Cerebellar nuclear complex (tissue), 1 donor: ENCODE measurements around the gene USP32.
"Not testable (repeated sequence)": the region's sequence is repeated elsewhere in the genome, so short reads cannot be mapped to it uniquely, and the experiment has no call there.

Experiments used
- DNase-seq, 2 experiments: peaks; one replicate each; lab custom pipeline; 2025; lab: John Stamatoyannopoulos, UW

The USP32 gene

DNA sequence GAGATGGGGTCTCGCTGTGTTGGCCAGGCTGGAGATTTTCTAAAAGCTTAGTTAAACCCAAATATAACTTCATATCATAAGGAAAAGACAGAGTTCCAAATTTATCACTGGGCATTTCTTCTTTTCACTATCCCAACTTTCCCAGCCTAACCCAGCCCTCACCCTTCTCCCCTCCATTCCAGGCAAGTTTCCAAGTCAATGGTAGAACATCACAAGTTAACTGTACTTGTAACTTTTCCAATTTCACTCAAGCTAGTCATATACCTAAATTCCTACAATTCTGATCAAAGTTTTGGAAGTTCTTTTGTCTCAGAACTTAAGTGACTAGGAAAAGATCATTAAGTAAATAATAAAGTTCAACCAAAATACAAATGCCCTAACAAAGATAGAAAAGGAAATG is 61.2 kb downstream of the USP32 start:
- DNase-seq, result no peak

DNA sequence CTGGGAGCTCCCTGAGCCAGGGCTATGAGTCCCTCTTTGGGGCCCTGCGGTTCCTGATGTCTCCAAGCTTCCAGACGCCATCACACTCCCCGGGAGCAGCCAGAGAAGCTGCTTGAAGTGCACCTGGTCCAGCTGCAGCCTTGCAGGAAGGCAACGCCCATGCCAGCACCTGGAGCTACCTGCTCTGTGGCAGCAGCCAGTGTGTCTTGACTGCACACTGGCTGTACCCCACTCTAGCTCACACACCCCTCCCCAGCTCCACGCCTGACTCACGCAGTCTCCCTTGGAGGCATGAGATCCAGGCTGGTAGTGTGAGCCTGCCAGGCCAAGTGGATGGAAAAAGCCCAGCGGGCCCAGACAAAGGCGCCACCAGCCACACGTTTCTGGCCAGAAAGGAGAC is 63.3 kb downstream of the USP32 start:
- DNase-seq, result no peak

DNA sequence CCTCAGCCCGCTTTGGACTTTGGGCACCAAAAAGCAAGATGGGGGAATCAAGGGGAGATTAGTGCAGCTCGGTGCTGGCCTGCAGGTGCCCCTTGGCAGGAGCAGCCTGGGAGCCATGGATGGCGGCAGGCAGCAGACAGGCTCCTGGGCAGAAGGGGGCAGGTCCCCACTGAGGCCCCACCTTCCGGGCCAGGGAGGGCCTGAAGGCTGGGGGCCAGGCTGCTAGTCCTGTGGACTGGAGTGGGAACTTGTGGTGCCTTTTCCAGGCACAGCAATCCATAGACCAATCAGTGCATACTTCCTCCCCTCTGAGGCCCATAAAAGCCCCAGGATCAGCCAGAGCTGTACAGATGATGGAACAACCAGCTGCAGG is 64.0 kb downstream of the USP32 start:
- DNase-seq, result no peak

DNA sequence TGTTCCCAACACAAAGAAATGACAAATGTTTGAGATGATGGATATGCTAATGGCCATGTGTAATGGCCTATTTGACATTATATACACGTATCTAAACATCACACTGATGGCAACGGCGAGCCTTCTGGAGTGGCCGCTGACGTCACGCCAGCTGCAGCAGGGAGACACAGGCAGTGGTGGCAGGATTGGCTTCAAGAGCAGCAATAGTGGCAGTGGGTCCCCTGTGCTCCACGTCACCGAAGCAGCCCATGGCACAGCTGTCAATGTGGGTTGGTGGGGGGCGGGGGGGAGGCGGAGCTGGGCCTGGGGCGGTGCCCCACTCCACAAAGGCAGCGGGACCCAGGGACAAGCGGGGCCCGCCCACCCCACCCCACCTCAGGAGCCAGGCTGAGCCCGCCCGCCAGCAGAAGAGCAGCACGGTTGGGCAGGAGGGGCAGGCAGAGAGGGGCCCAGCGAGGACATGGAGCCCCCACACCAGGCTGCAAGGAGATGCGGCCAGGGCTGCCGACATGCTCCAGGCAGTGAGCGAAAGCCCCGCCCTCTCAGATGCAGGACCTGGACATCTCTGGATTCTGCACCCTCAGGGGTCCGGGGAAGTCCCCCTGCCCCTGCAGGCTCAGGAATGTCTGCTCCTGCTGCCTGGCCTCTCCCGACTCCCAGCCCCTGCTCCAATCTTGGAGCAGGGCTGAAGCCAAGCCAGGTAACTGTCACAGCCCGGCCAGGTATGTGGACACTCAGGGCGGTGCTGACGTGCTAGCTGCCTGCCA is 64.6 kb downstream of the USP32 start:
- no peak for DNase-seq

DNA sequence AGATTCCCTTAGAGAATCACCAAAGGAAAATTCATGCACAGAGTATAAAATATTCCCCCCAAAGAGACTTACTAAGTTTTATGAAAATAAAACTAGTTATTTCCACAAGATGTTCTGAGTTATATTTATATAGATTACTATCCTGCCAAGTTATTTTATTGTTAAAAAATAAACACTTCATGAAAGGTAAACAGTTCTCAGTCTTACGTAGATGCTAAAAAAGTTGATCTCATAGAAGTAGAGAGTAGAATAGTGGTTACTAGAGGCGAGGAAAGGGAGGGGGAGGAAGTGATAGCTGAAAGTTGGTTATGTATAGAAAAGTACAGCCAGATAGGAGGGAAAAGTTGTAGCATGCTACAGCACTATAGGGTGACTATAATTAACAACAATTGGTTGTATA is 65.2 kb downstream of the USP32 start:
- no peak for DNase-seq

DNA sequence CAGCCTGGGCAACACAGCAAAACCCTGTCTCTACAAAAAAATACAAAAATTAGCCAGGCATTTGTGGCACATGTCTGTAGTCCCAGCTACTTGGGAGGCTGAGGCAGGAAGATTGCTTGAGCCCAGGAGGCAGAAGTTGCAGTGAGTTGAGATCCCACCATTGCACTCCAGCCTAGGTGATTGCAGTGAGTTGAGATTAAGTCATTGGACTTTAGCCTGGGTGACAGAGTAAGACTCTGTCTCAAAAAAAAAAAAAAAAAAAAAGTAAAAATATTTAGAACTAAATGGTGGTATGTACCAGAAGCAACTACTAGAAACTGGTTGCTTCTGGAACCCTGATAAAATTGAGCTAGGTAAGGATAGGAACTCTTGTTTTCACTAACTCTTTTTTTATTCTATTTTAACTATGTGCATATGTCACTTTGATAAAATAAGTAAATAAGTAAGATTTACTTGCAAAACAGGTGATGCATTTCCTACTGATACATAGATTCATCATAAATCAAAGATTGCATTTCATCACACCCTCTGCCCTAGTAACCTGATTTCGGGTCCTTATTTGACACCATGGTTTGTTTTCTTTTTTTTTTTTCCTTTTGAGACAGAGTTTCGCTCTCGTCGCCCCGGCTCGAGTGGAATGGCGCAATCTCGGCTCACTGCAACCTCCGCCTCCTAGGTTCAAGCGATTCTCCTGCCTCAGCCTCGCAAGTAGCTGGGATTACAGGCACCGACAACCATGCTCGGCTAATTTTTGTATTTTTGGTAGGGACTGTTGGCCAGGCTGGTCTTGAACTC is 66.0 kb downstream of the USP32 start:
- DNase-seq, result no peak

DNA sequence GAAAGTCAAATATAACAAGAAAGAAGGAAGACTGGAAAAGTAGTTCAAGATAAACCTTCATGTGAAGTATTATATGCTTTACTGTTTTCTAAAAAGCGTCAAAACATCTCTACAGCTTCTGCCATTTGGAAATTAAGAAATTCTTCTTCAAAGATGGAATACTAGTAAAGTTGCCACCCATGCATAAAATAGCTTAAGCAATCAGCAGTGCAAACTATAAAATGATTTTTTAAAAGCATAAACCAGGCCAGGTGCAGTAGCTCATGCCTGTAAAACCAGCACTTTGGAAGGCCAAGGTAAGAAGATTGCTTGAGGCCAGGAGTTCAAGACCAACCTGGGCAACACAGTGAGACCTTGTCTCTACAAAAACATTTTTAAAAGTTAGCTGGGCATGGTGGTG is 68.2 kb downstream of the USP32 start:
- no peak for DNase-seq

DNA sequence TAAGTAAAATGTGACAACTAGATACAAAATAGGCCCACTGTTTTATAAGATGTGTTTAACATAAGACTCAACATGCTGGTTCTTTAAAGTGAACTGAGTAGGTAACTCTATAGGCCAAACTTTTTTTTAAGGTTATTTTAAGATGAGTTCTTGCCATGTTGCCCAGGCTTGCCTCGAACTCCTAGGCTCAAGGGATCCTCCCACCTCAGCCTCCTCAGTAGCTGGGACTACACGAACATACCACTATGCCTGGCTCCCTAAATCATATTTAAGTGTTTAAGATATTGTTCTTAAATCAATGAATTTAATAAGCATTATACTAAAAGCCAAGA is 69.9 kb downstream of the USP32 start:
- no peak for DNase-seq

DNA sequence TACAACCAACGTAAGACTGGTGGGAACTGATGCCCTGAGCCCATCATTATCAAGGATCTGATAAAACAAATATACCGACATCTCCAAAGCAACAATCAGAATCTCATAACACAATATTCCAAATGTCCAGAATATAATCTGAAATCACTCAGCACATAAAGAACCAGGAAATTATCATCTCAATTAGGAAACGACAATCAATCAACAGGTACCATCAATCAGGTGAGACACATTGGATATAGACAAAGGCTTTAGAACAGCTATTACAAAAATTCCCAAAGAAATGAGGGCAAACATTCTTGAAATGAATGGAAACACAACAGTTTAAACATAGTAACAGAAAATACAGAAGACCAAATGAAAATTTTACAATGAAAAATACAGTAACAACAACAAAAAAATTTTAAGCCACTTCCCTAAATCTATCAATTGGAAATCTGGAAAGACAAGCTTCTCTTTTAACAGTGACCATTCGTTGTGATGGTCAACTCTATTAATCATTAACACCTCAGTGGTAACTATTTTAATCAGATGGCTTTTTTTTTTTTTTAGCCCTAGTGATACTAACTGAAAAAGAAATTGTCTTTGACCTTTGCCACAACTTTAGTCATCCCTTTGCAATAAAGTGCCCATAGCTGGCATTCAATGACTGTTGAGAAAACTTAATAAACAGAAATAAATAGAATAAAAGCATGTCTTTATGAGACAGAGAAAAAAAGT is 70.4 kb downstream of the USP32 start:
- no peak for DNase-seq

DNA sequence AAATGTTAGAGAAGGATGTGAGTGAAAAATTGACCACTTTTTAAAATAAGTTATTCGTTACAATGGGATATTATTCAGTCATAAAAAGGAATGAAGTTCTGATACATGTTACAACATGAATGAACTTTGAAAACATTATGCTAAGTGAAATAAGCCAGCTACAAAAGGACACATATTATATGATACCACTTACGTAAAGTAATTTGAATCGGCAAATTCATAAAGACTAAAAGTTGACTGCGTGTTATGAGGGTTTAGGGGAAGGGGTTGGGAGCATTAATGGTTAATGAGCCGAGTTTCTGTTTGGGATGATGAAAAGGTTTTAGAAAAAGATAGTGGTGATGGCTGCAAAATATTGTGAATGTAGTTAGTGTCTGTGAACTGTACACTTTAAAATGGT is 73.1 kb downstream of the USP32 start:
- DNase-seq, result no peak

DNA sequence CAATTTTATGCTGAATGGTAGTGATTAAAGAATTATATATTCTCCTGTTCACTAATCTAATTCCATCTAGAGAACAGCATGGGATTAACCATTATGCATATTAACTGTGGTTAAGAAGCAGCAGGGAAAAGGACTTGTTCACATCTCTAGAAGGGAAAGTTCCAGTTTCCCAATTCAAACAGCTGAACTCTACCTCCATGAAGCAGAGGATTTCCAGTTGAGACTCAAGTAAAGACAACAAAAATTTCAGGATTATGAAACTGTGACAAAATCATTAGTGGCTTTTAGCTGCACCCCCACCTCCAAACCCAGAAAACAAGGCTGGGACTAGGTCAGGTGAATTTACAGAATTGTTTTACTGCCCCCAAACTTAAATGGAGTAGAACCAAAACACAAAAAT is 73.6 kb downstream of the USP32 start:
- DNase-seq, result no peak

DNA sequence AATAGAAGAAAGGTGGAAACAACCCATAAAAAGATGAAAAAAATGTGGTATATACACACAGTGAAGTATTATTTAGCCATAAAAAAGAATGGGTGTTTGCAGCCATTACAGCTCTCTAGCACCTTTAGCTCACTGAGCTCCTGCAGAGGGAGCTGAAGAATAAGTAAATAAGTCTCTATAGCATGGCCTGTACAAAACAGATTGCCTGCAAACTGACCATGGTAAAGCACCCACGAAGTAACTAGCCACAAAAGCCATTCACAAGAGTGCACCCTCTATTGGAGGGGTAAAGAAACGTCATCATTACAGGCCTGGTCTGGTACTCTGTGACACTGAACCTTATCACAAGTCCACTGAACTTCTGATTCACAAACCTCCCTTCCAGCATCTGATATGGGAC is 76.3 kb downstream of the USP32 start:
- no peak for DNase-seq

DNA sequence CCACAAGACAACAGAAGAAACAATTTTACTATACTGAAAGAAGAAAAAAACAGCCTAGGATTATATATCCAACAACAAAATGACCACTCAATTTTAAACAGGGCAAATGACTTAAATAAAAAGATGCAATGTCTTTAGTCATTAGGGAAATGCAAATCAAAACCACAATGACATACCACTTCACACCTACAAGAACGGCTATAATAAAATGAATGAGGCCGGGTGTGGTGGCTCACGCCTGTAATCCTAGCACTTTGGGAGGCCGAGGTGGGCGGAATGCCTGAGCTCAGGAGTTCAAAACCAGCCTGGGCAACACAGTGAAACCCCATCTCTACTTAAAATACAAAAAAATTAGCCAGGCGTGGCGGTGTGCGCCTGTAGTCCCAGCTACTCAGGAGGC is 77.0 kb downstream of the USP32 start:
- DNase-seq, result not testable (repeated sequence)

DNA sequence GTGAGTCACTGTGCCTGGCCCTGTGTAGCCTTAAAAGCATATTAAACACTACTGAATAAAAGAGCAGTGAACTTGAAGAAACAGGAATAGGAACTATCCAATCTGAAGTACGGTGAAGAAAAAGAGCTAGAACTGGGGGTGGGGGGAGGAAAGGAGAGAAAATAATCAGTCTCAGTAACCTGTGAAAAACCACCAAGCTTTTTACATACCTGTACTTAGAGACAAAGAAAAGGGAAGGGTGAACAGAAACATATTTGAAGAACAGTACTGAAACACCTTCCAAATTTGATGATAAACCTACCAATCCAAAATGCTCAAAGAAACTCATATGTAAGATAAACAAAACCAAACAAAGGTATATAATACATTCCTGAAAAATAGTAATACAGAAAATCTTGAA is 77.5 kb downstream of the USP32 start:
- DNase-seq, result no peak

DNA sequence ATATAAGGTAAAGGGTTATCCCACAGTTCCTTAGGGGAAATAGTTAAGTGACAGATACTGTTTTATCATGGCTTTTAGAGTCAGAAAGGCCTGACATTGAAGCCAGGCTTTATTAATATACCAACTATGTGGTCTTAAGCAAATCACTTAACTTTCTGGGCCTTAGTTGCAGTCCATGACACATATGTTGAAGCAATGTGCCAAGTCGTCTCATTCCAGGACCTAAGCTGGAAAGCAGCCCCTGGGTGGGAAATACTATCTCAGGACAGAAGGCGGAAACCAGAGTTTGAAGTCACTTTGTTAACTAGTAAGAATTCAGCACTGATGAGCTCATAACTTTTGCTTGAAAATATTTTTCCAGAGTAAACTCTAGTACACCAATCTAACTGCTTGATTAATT is 80.0 kb downstream of the USP32 start:
- no peak for DNase-seq

DNA sequence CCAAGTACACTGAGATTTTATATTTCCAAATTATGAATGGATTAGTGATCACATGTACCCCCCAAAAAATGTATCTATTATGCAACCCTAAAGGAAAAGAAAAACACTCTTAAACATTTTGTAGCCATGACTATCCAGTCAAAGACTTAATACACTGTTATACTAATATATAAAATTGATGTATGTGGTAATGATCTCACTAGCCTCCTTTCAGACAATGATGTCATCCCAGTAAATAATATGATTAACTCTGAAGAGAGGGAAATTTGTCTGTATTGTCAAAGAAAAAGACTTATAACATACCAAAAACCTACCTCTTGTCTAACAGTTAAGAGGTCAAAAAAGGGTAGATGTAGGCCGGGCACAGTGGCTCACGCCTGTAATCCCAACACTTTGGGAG is 80.7 kb downstream of the USP32 start:
- no peak for DNase-seq

DNA sequence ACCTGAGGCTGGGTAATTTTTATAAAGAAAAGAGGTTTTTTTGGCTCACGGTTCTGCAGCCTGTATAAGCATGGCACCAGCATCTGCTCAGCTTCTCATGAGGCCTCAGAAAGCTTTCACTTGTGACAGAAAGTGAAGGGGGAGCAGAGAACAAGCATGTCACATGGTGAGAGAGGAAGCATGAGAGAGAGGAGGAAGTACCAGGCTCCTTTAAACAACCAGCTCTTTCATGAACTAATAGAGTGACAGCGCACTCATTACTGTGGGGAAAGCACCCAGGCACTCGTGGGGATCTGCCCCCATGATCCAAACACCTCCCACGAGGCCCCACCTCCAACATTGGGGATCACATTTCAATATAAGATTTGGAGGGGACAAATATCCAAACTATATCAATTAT is 86.8 kb downstream of the USP32 start:
- DNase-seq, result no peak

DNA sequence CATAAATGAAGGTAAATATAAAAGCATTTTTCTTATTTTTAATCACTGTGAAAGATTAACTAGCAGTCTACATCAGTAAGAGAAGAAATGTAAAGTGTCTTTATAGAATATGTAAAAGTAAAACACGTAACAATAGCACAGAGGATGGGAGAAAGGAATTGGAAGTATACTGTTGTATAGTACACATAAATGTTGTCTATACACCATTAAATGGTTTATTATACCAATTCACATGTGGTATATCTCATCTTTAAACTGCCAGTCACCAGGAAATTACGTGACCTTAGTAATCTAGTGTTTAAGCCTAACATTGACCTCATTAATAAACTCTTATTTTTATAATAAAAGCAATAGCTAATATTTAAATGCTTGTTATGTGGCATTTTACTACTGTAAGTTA is 87.4 kb downstream of the USP32 start:
- no peak for DNase-seq

DNA sequence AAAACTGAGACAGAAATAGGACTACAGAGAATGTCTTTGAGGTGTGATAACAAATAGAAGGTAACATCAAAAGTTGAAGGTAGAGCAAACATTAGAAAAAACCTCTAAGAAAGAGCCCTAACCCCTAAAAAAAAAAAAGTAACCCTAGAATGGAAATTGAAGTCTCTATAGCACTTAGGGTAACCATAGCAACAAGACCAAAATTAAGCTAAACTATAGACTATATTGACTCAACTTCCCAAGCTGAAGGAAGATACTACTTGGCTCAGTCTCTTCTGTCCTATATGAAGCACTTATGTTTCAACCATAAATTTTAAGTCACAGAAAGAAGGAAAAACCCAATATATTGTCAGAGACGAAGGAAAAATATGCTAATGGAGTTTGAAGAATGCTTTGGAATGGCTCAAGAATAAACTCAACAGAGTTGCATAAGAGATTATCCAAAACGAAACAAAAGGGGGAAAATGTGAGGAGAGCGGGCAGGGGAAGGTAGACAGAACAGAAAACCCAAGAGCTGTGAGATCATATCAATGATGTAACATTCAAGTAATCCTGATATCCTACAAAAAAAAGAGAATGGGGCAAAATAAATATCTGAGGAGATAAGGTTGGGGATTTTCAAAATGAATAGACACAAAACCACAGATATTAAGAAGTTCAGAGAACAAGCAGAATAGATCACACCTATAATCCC is 88.4 kb downstream of the USP32 start:
- no peak for DNase-seq

DNA sequence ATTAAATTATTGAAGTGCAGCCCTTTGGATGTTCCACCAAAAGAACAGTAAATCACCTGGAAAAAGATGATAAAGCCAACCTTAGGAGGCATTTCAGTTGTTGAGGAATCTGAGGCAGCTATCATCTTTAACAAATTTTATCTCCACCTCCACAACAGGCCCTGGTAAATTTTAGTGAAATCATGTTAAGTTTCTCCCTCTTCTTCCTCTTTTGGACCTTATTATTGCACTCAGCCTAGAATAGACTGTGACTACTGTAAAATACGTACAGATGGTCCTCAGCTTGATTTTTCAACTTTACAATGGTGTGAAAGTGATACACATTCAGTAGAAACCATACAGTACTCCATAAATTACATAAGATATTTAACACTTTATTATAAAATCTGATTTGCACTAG is 90.3 kb downstream of the USP32 start:
- DNase-seq, result no peak

DNA sequence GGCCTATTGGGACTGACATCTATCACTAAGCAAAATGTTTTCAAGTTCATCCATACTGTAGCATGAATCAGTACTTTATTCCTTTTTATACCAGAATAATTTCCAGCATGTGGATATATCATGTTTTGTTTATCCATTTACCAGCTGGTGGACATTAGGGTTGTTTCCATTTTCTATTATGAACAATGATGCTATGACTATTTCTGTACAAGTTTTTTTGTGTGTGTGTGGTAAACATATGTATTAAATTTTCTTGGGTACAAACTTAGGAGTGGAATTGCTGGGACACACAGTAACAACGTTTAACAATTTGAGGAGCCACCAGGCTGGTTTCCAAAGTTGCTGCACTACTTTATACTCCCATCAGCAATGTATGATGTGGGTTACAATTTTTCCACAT is 91.0 kb downstream of the USP32 start:
- DNase-seq, result no peak

DNA sequence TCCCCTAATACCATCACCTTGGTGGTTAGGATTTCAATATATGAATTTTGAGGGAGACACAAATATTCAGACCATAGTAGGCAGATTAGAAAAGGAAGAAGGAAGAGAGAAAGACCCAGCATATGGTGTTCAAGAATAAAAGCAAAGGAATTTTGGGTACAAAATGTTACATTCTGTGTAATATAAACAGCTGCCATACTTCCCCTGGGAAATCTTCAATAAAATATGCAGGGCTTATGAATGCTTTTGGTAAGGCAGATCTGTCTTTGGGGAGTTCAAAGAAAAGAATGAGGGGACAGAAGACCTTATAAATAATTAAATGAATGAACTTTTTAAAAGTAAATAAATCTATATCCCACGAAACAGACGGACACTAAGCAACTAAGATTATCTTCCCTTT is 91.9 kb downstream of the USP32 start:
- no peak for DNase-seq
